ENCODE results near the gene IFI35.
"Not testable (repeated sequence)": the region's sequence is repeated elsewhere in the genome, so short reads cannot be mapped to it uniquely, and the experiment has no call there.

The IFI35 gene

DNA sequence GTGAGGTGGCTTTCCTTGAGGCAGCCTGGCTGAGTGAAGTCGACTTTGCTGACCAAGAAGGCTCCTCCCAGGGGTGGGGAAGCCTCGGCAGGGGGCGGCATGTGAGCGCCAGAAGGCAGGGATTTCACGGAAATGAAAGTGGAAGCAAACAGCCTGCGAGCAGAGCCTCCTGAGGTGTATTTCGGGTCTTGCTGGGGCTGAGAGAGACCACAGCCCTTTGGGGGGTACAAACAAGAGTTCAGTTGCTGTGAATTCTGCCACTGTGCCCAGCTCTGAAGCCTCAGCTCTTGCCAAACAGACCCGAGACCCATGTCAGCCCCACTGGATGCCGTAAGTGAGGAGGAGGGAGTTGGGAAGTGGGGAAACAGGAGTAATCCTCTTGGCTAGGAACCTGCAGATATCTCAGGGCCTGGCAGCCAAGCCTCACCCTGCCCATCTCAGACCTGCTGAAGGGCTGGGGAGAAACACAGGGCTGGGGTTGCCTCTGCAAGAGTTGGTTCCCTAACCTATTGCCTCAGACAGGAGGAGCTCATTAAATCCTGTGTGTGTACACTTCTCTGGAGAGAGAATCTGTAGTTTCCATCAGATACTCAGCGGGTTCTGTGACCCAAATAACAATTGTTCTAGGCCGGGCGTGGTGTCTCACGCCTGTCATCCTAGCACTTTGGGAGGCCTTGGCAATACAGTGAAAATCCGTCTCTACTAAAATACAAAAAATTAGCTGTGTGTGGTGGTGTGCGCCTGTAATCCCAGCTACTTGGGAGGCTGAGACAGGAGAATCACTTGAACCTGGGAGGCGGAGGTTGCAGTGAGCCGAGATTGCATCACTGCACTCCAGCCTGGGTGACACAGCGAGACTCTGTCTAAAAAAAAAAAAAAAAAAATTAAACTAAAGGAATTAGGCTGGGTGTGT lies at the start of gene IFI35:
Gene IFI35 (plus strand): TSS at position 146 of the 913 bp plus-strand sequence. CDS start 164 bp downstream, at position 310.
- peak within 1 kb of the TSS; percentile 89 for H3K4me3 ChIP-seq (ENCODE audit: low read depth, low read length)
- TF ChIP-seq, protein P1, sequence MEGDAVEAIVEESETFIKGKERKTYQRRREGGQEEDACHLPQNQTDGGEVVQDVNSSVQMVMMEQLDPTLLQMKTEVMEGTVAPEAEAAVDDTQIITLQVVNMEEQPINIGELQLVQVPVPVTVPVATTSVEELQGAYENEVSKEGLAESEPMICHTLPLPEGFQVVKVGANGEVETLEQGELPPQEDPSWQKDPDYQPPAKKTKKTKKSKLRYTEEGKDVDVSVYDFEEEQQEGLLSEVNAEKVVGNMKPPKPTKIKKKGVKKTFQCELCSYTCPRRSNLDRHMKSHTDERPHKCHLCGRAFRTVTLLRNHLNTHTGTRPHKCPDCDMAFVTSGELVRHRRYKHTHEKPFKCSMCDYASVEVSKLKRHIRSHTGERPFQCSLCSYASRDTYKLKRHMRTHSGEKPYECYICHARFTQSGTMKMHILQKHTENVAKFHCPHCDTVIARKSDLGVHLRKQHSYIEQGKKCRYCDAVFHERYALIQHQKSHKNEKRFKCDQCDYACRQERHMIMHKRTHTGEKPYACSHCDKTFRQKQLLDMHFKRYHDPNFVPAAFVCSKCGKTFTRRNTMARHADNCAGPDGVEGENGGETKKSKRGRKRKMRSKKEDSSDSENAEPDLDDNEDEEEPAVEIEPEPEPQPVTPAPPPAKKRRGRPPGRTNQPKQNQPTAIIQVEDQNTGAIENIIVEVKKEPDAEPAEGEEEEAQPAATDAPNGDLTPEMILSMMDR (IDR thresholded peaks at IDR 0.05; ENCODE audit: low read depth, low read length), result no peak

DNA sequence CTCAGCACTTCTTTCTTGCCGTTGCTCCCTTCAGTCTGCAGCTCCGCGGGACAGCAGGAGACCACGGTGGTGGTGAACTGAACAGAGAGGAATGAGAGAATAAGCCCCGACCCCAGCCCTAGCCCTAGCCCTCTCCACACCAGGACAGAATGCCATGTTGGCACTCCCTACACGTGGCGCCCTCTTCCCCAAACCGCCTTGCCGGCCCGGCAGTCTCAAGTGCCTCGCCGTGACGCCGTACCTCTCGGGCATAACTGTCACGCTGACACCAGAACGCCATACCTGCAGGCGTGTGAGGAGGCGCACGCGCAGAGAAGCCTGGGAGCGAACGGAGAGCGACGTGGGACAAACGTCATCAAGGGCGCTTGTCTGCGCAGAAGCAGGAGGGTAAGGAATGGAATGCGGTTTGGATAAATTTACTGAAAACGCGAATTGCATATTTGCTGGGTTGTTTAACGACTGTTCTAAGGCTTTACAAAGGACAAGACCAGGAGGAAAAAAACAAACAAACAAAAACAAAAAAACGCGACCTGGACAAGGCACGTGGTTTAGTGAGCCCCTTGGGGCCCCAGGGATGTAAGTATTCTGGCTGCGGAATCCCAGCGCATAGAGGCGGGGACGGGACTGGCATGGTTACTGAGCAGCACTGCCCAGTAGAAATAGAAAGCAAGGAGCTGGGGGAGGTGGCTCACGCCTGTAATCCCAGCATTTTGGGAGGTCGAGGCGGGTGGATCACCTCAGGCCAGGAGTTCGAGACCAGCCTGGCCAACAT lies 42.2 kb upstream of the IFI35 start, which contains the start of gene AARSD1:
Gene AARSD1 (minus strand): TSS at position 294 of the 772 bp plus-strand sequence. CDS start 14 bp downstream, at position 280.
- peak within 1 kb of the TSS; percentile 62 for H3K4me3 ChIP-seq (ENCODE audit: low read depth, low read length)
- TF ChIP-seq, protein P1 (IDR thresholded peaks at IDR 0.05; ENCODE audit: low read depth, low read length), result no peak

DNA sequence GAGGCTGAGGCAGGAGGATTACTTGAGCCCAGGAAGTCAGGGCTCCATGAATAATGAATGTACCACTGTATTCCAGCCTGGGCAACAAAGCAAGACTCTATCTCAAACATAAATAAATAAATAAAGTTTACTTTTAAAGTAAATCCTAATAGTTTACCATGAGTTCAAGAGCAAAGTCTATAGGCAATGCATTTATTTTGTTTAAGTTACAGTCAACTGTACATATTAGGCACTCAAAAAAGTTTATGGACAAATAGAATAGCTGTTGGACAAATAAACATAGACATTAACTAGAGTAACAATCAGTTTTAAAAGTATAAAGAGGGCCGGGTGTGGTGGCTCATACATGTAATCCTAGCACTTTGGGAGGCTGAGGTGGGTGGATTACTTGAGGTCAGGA lies 38.7 kb upstream of the IFI35 start:
- TF ChIP-seq, protein P1 (IDR thresholded peaks at IDR 0.05; ENCODE audit: low read depth, low read length), result no peak
- H3K4me3 ChIP-seq (ENCODE audit: low read depth, low read length), result no peak overlapping the region

DNA sequence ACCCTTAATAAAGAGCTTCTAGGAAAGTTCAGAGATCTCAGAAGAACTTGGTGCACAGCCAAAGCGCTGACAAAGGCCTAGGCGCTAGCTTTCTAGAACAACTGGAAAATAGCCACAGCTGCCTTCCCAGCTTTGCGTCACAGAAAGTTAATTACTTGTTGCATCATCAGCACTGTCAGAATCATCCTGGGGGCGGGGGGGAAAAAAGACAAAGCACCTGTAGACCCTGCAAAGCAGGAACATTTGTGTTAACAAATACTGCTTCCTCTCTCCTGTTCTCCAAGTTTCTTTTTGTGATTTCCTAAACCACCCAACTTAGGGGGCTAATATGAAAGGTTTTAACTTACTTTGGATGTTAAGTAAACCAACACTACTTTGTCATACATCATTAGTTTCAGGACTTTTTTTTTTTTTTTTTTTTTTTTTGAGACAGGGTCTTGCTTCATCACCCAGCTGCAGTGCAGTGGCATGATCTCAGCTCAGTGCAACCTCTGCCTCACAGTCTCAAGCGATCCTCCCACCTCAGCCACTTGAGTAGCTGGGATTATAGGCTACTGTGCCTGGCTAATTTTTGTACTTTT lies 37.5 kb upstream of the IFI35 start:
- no peak overlapping the region for H3K4me3 ChIP-seq (ENCODE audit: low read depth, low read length)
- TF ChIP-seq, protein P1 (IDR thresholded peaks at IDR 0.05; ENCODE audit: low read depth, low read length), result no peak

DNA sequence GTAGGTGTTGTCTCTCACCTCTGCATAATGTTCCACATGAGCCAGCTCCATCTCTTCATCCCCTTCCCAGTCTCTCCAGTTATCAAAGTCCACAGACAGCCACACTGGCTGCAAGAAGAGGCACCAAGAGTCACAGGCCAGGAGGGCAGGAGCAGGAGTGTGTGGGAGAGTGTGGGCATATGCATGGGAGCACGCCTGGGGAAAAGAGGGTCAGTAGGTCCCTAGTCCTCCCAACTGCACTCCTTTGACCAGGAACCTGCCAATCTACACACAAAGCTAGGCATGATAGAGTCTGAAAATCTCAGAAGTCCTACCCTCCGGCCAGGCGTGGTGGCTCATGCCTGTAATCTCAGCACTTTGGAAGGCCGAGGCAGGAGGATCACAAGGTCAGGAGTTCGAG lies 35.0 kb upstream of the IFI35 start:
- TF ChIP-seq, protein P1 (IDR thresholded peaks at IDR 0.05; ENCODE audit: low read depth, low read length), result no peak
- H3K4me3 ChIP-seq (ENCODE audit: low read depth, low read length), result no peak overlapping the region

DNA sequence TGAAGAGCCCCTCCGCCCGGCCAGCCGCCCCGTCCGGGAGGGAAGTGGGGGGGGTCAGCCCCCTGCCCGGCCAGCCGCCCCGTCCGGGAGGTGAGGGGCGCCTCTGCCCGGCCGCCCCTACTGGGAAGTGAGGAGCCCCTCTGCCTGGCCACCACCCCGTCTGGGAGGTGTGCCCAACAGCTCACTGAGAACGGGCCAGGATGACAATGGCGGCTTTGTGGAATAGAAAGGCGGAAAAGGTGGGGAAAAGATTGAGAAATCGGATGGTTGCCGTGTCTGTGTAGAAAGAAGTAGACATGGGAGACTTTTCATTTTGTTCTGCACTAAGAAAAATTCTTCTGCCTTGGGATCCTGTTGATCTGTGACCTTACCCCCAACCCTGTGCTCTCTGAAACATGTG lies 33.3 kb upstream of the IFI35 start:
- not testable (repeated sequence) for H3K4me3 ChIP-seq (ENCODE audit: low read depth, low read length)

DNA sequence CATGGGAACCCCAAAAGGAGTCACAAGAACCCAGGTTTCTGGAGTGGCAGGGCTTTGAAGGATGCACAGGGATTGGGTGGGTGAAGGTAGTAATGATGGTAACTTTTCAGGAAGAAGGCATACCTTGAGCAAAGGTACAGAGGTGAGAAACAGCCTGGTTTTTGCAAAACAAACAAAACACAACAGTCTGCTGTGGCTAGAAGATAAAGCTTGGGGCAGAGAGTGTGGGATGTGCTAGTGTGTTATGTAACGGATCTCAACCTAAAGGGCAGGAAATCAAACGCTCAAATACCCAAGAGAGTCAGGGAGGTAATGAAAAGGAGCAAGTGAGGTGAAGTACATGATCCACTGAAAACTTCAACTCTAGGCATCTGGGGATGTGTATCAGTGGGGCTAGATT lies 31.3 kb upstream of the IFI35 start:
- TF ChIP-seq, protein P1 (IDR thresholded peaks at IDR 0.05; ENCODE audit: low read depth, low read length), result no peak
- no peak overlapping the region for H3K4me3 ChIP-seq (ENCODE audit: low read depth, low read length)

DNA sequence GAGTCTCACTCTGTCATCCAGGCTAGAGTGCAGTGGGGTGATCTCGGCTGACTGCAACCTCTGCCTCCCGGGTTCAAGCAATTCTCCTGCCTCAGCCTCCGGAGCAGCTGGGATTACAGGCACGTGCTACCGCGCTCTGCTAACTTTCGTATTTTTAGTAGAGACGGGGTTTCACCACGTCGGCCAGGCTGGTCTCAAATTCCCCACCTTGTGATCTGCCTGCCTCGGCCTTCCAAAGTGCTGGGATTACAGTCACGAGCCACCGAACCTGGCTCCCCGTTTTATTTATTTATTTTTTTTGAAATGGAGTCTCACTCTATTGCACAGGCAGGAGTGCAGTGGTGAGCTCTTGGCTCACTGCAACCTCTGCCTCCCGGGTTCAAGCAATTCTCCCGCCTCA lies 30.9 kb upstream of the IFI35 start:
- not testable (repeated sequence) for H3K4me3 ChIP-seq (ENCODE audit: low read depth, low read length)
